ENCODE measurements around the gene NLRP13.

NLRP13 gene

GRCh38 chr19:55902080-55902751 is 29.9 kb downstream of the NLRP13 start:
- DNase-seq (ENCODE audit: low spot score) = no peak

- no peak for DNase-seq (ENCODE audit: low spot score)
Observed at GRCh38 chr19:55901369-55902079, 30.6 kb downstream of the NLRP13 start.

GRCh38 chr19:55898911-55899310 is 33.2 kb downstream of the NLRP13 start:
- DNase-seq (ENCODE audit: low spot score) = no peak

- no peak for DNase-seq (ENCODE audit: low spot score)
Observed at GRCh38 chr19:55882626-55883025, 49.5 kb downstream of the NLRP13 start.

- DNase-seq (ENCODE audit: low spot score) = no peak
Observed at GRCh38 chr19:55877211-55877610, 54.9 kb downstream of the NLRP13 start.

GRCh38 chr19:55870736-55871135 is 61.4 kb downstream of the NLRP13 start:
- DNase-seq (ENCODE audit: low spot score) = no peak

- no peak for DNase-seq (ENCODE audit: low spot score)
Observed at GRCh38 chr19:55867101-55867500, 65.0 kb downstream of the NLRP13 start.

- no peak for DNase-seq (ENCODE audit: low spot score)
Observed at GRCh38 chr19:55866521-55866920, 65.6 kb downstream of the NLRP13 start.

- DNase-seq (ENCODE audit: low spot score) = no peak
Observed at GRCh38 chr19:55858969-55859368, 73.2 kb downstream of the NLRP13 start.

GRCh38 chr19:55858401-55858800 is 73.7 kb downstream of the NLRP13 start:
- DNase-seq (ENCODE audit: low spot score) = no peak

GRCh38 chr19:55857974-55858373 is 74.2 kb downstream of the NLRP13 start:
- no peak for DNase-seq (ENCODE audit: low spot score)

- no peak for DNase-seq (ENCODE audit: low spot score)
Observed at GRCh38 chr19:55857149-55857548, 75.0 kb downstream of the NLRP13 start.

- DNase-seq (ENCODE audit: low spot score) = no peak
Observed at GRCh38 chr19:55855160-55855559, 77.0 kb downstream of the NLRP13 start.
